Measurements from ENCODE around the gene LARGE1. TPM values are rescaled to one million over a fixed set of nuclear protein-coding genes. Genes with fewer than 3 reads are reported as not detected.

The LARGE1 gene
- total and polyA plus RNA-seq, 7 donors: 14.9 to 91.6 (median 46.1) TPM

DNA sequence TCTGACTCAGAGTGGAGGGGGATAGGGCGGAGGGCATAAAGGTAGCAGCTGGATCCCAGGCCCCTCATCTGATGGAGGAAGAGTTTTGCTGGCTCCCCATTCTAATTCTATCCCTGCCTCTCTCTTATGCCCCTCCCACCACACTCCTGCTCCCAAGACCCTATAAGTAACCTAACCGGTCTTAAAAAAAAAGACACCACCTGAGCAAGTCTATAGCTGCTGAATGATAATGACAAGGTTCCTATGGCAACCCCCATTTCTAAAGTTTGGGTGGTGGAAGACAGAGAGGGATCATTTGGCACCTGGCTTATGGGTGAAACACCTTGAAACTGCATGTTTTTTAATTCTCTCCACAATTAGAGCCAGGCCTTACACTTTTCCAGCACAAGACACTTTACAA lies 69.6 kb downstream of the LARGE1 start:
- Histone ChIP-seq H3K4me1 (peaks cover 34% of the 10 kb centered on the region), H3K27ac (no peak overlapping the region), H3K27me3 (ENCODE audit: insufficient read depth in 3 of 3, low read length in 2 of 3) (no peaks in the 10 kb centered on the region), H3K4me3 (no peak overlapping the region), H3K36me3 (ENCODE audit: insufficient read depth in 1 of 2, low read depth in 1 of 2) (no peaks in the 10 kb centered on the region), H3K9me3 (no peaks in the 10 kb centered on the region)
- ATAC-seq: no peak
- 95 to 100% (median 100%) methylated on average over 2 of the region's 2 CpGs for WGBS, 3 donors
- TF ChIP-seq, protein P1, sequence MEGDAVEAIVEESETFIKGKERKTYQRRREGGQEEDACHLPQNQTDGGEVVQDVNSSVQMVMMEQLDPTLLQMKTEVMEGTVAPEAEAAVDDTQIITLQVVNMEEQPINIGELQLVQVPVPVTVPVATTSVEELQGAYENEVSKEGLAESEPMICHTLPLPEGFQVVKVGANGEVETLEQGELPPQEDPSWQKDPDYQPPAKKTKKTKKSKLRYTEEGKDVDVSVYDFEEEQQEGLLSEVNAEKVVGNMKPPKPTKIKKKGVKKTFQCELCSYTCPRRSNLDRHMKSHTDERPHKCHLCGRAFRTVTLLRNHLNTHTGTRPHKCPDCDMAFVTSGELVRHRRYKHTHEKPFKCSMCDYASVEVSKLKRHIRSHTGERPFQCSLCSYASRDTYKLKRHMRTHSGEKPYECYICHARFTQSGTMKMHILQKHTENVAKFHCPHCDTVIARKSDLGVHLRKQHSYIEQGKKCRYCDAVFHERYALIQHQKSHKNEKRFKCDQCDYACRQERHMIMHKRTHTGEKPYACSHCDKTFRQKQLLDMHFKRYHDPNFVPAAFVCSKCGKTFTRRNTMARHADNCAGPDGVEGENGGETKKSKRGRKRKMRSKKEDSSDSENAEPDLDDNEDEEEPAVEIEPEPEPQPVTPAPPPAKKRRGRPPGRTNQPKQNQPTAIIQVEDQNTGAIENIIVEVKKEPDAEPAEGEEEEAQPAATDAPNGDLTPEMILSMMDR (IDR thresholded peaks at IDR 0.05): no peak
- intact Hi-C loops (cut with DNase I): no loop called here
- DNase-seq: no peak

DNA sequence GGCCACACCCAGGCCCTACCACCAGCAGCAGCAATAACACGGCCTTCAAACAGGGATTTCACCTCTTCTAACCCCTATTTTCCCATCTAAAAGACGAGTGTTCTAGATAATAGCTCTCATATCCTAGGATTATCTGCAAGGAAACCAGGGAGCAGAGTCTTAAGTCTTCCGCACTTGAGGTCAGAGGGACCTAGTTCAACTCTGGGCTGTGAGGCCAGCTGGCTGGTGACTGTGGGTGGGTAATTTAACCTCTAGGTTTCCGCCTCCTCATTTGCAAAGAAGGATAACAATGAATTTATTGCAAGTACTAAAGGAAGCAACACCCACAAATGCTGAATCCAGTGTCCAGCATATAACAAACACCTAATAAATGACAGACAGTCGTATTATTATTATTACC lies 70.1 kb downstream of the LARGE1 start:
- intact Hi-C loops (cut with DNase I): no loop called here
- no peak for DNase-seq
- no peak for ATAC-seq
- H3K4me3 ChIP-seq: no peak overlapping the region
- no peaks in the 10 kb centered on the region for H3K36me3 ChIP-seq (ENCODE audit: insufficient read depth in 1 of 2, low read depth in 1 of 2)
- H3K4me1 ChIP-seq: peaks cover 34% of the 10 kb centered on the region
- no peaks in the 10 kb centered on the region for H3K9me3 ChIP-seq
- TF ChIP-seq, protein P1 (IDR thresholded peaks at IDR 0.05): no peak
- WGBS, 3 donors: 91 to 98% (median 94%) methylated on average over 5 of the region's 5 CpGs
- no peak overlapping the region for H3K27ac ChIP-seq
- no peaks in the 10 kb centered on the region for H3K27me3 ChIP-seq (ENCODE audit: insufficient read depth in 3 of 3, low read length in 2 of 3)

DNA sequence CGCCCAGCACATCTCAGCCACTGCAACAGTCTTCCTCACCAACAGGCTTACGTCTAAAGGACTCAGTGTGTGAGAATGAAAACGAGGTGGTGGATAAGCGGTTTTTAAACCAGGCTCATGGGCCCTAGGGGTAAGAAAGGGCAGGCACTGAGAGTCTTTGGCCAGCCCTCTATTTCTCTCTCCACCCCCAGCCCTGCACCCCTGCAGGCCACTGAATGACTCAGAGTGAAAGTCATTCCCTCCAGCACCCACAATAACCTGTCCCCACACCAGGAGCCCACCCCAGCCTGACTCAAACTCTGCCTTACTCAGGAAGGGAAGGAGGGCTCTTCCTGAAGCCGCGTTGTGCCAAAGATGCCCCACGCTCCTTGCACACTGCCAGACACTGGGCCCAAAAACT lies 72.0 kb downstream of the LARGE1 start:
- no peak for ATAC-seq
- Histone ChIP-seq H3K27me3 (ENCODE audit: insufficient read depth in 3 of 3, low read length in 2 of 3) (no peaks in the 10 kb centered on the region), H3K4me1 (peaks cover 24% of the 10 kb centered on the region), H3K9me3 (no peaks in the 10 kb centered on the region), H3K36me3 (ENCODE audit: insufficient read depth in 1 of 2, low read depth in 1 of 2) (no peaks in the 10 kb centered on the region), H3K4me3 (no peak overlapping the region), H3K27ac (no peak overlapping the region)
- no peak for DNase-seq
- intact Hi-C loops (cut with DNase I): no loop called here
- WGBS, 3 donors: 89 to 94% (median 92%) methylated on average over 7 of the region's 7 CpGs
- TF ChIP-seq, protein P1 (IDR thresholded peaks at IDR 0.05): no peak

DNA sequence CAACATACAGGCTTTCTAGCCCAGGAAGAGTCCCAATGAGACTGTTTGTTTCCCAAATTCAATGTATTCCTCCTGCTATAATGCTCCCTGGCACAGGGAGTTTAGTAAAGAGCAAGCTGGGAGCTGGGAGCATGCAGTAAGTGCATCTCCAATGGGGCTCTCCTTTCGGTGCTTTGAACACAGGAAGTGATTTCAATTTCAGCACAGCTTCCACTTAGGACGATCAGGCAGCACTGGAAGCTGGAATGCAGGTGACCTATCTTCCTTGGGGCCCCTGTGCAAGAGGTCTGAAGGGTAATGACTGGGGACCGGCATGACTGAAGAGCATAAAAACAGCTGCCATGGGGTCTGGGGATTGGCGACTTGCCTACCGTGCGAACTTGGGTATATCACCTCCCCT lies 76.0 kb downstream of the LARGE1 start:
- WGBS, 3 donors: 38 to 49% (median 46%) methylated on average over 6 of the region's 6 CpGs
- H3K4me1 ChIP-seq: peaks cover 16% of the 10 kb centered on the region
- no peaks in the 10 kb centered on the region for H3K27me3 ChIP-seq (ENCODE audit: insufficient read depth in 3 of 3, low read length in 2 of 3)
- intact Hi-C loops (cut with DNase I): no loop called here
- no peaks in the 10 kb centered on the region for H3K36me3 ChIP-seq (ENCODE audit: insufficient read depth in 1 of 2, low read depth in 1 of 2)
- TF ChIP-seq, protein P1 (IDR thresholded peaks at IDR 0.05): no peak
- H3K9me3 ChIP-seq: no peaks in the 10 kb centered on the region
- H3K4me3 ChIP-seq: no peak overlapping the region
- no peak overlapping the region for H3K27ac ChIP-seq
- DNase-seq: no peak
- peak in 1 of 4 donors; percentile 14 for ATAC-seq

DNA sequence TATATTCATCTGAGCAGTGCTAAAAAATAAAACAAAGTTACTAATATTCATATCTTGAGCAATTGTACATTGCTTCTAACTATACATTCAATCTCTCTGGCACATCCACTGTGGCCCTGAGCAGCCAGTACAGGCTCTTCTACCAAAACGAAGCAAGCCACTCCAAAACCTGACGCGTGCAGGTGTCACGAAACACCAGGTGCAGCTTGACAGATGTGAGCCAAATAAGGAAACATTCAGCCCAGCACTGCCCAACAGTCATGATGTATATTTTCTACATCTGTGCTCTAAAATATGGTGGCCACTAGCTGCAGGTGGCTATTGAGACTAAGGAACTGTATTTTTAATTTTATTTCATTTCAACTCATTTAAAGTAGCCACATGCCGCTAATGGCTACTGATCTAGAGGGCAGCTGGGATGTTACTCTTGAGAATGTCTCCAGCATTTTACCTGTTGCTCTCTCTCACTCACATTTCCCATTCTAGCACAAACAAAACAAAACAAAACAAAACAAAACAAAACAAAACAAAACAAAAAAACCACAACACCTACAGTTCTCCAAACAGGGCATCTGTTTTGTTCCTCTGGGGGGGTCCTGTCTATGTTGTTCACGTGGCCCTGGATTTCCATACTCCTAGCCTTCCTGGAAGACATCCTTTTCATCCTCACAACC lies 77.7 kb downstream of the LARGE1 start:
- WGBS, 3 donors: 82 to 90% (median 89%) methylated on average over 6 of the region's 6 CpGs
- ATAC-seq: no peak
- H3K27me3 ChIP-seq (ENCODE audit: insufficient read depth in 3 of 3, low read length in 2 of 3): no peaks in the 10 kb centered on the region
- H3K4me1 ChIP-seq: peaks cover 29% of the 10 kb centered on the region
- no peaks in the 10 kb centered on the region for H3K9me3 ChIP-seq
- TF ChIP-seq, protein P1 (IDR thresholded peaks at IDR 0.05): no peak
- no peaks in the 10 kb centered on the region for H3K36me3 ChIP-seq (ENCODE audit: insufficient read depth in 1 of 2, low read depth in 1 of 2)
- no peak overlapping the region for H3K4me3 ChIP-seq
- intact Hi-C loops (cut with DNase I): no loop called here
- DNase-seq: no peak
- no peak overlapping the region for H3K27ac ChIP-seq
